HG03280 (cell line): ENCODE measurements around the gene SMAD7.

Experiments used
- ATAC-seq: cut with Tn5 transposase; IDR thresholded peaks from one replicate; pipeline ENCODE4 v1.9.1; 2021; ENCODE audit warnings: mild to moderate bottlenecking, moderate library complexity; ENCODE audit not compliant: unreplicated experiment

The SMAD7 gene

DNA sequence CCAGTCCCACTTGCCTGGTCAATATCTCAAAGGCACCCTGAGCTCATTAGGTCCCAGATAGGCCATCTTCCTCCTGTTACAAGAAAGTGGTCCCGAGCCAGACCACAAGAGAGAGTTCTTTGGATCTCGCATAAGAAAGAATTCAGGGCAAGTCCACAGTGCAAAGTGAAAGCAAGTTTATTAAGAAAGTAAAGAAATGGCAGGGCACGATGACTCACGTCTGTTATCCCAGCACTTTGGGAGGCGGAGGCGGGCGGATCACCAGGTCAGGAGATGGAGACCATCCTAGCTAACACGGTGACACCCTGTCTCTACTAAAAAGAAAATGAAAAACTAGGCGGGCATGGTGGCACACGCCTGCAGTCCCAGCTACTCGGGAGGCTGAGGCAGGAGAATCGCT, 10.8 kb upstream of the SMAD7 start:
- no peak for ATAC-seq

DNA sequence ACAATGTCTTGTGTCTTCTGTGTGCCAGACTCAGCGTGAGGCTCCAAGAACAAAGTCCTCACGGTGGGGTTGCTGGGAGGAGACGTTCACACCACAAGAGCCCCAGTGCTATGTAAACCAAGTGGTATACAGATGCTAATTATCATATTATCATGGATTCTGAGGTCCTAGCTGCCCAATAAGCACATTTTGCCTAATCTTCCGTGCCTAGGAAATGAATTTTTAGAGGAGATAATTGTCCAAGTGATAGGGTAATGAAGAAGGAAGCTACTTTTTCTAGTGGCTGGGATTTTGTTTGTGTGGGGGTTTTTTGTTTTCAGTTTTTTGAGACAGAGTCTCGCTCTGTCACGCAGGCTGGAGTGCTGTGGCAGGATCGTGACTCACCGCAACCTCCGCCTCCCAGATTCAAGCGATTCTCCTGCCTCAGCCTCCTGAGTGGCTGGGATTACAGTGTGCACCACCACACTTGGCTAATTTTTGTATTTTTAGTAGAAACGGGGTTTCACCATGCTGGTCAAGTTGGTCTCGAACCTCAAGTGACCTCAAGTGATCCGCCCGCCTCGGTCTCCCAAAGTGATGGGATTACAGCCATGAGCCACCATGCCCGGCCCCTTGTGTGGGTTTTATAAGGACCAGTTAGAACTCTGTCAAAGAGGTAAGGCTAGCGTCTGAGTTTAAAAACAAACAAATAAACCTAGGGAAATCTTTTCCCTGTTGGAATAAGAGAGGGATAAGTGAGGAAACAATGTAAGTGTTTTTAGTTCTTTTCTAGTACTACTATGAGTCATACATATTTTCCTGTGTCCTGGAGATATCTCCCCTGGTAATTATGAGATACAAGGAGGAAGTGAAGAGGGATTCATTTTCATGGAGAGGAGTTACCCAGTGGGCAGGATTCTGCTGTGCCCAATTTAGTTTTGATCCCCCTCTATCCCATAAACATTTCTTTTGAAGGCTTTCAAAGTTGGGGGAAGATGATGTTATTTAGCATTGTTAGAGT, 9.5 kb upstream of the SMAD7 start:
- ATAC-seq, result no peak

DNA sequence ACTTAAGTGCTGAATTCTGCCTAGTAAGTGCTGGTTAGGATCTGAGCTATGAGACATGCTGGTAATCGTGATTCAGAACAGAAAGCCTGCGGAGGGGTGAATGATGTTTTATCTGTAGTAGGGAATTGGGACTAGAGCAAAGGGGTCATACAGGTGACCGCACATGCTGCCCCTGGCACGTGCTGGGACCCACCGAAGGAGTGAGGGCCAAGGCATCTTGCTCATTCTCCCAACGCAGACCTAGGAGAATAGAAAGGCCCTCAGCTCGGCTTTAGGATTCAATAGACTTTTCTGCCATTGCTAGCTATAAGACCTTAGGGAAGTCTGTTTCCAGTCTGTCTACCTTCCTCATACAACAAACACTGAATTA, 8.8 kb upstream of the SMAD7 start:
- no peak for ATAC-seq

DNA sequence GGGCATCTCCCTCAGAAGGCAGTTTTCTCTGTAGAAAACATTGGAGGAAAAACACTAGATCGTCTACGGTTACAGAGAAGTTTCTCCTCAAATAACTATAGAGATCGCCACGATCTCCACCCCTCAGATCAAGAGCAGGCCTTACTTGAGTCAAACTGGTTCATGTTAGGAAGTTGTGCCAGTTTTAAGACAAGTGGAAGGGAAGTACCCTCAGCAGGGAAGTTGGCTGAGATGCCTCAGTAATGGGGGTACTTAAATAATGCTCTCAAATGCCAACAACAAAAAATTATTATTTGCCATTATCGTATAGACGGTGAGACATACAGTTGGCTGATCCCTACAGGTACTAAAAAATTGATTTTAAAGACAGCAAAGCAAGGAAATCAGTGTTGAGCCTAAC, 8.2 kb upstream of the SMAD7 start:
- ATAC-seq, result no peak

DNA sequence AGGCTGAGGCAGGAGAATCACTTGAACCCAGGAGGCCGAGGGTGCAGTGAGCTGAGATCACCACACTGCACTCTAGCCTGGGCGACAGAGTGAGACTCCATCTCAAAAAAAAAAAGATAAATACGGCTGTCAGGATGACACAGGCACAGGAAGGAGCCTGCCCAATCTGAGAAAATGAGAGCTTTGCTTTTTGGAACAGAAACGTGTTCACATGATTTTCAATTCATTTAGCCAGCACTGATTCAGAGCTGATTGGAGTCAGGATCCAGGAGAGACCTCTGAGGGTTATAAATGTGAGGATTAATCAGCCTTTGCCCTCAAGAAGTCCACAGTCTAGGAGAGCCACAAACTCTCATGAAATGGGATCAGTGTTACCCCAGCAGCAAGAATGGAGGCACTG, 6.9 kb upstream of the SMAD7 start:
- ATAC-seq, result no peak

DNA sequence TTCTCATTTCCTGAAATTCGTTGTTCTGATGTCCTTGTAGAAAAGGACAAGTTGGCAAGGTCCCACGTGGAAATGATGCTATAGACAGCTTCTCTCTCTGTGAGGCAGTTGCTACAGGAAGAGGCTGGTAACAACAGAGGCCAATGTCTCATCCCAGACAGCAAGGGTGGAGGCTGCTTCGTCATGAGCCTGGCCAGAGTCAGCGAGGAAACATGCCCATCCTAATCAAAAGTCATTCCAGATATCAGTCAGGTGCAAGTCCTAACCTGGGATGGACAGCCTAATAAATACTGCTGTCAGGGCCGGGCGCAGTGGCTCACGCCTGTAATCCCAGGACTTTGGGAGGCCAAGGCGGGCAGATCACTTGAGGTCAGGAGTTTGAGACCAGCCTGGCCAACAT, 6.4 kb upstream of the SMAD7 start:
- no peak for ATAC-seq

DNA sequence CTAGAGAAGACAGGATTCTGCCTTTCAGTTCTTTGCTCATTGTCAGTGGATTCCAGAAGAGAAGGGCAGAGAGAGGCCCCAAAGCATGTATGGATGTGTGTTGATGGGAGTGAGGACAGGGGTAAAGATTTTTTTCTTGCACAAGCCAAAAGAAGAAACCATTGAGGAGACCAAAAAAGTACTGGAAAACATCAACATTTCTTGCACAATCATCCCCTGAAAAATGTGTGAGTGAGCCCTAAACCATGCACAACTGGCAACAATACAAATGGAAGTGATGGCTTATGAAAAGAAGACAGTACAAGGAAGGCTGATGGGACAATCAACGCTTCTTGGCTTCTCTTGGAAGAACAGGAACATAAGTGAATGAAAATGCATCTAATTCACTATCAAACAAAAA, 5.6 kb upstream of the SMAD7 start:
- ATAC-seq, result no peak

DNA sequence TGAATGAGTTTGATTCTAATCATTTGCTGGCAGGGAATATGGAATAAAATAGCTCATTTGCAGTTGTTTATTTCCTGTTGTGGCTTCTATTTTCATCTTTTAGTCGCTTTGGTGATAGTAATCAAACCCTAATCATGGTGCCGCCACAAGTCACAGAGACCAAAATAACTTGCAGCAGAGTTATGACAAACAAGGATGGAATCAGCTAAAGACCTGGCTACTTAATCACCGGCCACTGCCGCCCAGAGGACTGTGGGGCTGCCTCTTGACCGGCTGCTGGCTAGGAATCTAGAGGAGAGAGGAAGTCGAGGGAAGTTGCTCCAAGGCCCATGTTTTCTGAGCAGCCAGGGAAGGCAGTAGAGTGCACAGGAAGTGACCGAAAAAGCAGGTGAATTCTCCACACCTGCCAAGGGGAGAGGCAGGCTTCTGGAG, 5.1 kb upstream of the SMAD7 start:
- ATAC-seq, result no peak

DNA sequence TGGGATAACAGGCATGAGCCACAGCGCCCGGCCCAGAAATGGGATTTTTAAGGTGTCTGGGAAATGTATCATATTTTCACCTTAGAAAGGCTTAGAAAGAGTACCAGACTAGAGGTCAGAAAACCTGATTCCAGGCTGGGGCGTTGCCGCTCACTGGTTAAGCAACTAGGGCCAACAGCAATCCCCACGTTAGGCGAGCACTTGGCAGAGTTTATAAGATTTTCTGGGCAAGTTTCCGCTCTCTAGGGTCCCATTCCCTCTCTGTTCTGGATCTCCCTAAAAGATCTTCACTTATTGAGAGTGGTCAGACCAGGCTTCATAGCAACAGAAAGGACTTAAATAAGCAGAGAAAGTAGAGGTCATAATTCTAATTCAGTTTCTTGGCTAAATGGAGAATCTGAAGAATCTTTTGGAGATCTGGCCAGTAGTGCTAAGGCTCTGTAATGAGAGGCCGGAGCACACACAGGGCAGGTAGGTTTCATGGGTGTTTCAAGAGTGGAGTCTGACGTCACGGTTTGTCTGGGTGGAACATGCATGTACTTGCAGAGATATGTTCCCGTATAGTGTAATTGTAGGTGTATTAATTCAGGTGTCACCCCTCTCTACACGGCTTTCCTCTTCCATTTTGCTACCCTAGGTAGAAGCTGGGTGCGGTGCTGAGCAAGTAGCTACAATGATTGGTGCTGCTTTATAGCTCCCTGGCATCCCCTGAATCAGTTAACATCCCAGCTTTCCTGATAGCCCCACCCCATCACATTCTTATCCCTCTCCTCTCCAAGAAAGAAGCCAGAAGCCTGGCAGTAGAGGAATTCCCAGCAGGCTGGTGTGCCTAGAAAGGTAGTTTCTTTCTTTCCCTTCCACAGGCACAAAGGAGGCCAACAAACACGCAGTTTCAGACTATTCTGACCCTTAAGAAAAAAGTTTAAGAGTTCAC, 4.4 kb upstream of the SMAD7 start:
- no peak for ATAC-seq

DNA sequence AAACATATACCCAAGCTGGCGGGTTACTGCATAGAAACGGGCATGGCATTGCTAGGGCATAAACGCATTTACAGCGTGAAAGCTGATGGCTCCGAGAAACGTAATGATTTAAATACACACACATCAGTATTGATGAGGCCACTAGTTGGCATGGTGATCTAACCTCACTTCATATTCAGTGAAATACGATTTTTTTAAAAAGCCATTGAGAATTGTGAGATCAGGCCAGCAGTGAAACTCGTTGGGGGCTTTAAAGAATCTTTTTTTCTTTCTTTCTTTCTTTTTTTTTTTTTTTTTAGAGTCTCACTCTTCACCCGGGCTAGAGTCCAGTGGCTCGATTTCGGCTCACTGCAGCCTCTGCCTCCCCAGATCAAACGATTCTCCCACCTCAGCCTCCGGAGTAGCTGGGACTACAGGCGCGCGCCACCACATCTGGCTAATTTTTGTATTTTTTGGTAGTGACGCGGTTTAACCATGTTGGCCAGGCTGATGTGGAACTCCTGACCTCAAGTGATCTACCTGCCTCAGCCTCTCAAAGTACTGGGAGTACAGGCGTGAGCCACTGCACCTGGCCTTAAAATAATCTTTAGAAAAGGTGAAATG, 2.4 kb upstream of the SMAD7 start:
- peak; percentile 0 for ATAC-seq

DNA sequence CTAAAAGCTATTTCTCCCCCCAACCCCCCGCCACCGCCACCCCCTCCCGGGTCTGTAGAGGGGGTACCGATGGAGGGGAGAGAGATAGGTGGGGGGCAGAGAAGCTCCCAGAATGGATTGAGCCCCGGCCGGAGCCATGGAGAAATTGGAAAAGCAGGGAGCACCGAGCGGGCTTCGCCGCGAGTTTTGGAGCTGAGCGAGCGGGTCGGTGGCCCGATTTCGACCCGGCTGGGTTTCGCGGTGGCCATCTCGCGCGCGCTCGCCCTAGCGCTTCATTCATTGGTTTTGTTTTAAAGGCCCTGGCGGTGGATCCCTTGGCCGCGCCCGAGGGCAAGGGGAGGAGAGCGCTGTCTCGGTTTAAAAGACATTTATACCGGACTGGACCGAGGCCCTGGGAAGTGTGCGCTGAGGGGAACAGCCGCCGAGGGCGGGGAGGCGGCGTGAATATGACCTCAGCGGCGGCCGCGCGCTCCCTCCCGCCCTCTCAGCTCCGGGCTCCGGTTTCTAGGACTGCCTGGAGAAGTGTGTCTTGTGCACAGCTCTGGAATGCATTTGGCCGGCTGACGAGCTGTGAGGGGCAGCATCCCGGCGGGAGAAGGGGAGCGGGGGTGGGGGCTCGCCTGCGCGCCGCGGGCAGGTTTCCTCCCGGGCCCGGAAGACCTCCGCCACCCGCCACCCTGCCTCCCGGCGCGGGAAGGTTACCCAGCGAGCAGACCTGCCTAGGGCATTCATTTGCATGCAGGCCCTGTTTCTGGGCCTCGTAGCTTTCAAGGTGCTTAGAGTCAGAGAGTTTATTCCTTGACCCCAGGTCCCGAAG, 1.7 kb upstream of the SMAD7 start:
- ATAC-seq, result peak; percentile 31

DNA sequence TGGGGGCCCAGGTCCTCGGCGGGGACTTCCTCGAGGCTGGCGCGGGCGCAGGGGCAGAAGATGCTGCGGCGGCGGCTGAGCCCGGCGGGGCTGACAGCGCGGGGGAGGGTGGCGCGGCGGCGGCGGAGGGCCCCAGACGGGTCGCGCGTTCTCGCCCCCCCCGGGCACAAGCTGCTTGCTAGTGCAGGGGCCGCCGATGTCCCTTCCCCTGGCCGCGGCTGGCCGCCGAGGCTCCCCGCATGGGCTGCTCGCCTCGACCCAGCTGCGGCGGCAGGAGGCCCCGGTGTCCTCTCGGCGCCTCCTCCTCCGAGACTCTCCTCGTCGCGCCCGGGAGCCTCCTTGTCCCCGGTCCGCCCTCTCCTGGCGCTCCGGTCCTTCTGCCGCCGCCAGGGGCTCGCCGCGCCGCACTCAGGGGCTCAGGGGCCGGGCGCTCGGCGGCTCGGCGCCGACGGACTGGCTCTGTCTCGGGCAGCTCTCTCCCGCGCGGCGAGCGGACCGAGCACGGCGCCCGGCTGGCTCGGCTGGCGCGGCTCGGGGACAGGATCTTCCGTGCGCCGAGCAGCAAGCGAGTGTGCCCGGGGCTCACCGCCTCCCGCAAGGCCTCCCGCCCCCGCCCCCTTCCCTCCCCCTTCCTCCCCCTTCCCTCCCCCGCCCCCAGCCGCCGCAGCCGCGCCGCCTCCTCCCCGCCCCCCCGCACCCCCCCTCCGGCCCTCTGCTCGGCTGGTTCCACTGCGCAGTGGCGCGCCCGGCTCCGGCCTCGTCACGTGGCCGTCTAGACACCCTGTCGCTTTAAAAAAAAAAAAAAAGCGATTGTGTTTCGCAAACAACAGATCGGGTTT, 902 bp upstream of the SMAD7 start:
- ATAC-seq, result peak; percentile 44

DNA sequence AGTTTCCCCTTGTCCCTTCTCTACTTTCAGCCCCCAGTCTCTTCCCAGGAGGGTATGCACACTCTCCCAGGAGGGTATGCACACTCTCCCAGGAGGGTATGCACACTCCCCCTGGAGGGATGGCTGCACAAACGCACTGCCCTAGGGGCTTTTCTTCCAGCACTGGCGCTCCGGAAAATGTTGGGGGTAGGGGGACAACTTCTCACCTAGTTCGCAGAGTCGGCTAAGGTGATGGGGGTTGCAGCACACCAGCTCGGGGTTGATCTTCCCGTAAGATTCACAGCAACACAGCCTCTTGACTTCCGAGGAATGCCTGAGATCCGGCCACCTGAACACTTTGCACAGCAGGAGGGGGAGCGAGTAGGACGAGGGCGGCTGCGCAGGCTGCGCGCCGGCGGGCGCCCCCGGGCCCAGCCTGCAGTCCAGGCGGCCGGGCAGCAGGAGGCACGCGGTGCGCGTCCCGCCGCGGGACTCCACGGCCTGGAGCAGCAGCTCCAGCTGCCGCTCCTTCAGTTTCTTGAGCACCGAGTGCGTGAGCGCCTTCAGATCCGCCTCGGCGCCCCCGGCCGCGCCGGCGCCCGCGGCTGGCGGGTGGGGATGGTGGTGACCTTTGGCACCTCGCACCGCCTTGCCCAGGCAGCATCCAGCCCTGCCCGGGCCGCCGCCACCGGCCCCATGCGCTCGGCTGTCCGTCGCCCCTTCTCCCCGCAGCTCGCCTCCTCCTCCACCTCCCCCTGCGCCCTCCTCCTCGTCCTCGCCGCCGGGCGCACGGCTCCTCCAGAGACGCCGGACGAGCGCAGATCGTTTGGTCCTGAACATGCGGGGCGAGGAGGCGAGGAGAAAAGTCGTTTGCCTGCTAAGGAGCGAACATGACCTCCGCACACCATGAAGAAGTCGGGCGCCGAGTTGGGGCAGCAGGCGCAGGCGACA, 894 bp downstream of the SMAD7 start:
- no peak for ATAC-seq

DNA sequence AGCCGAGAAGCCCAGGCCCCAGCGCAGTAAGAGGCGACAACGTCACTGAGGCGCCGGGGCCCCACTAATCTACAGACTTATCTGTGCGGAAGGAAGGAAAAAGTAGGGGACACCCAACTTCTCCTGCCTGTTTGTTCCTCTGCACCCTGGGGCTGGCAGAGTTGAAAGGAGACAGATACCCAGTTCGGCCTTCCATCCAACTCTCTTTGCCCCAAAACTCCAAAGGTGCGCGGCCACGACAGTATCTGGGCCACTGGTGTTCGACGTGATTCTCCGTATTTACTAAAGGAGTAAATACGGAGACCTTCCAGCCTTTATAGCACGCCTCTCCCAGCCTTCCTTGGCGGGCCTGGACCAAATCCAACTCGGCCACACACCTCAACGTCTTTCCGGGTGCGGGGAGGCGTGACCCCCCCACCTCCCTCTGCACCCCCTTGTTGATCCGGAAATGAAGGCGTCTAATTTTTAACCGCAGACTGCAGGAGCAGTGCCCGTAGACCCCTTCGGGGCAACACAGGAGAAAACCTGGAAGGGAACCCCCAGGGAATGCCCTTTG, 1.6 kb downstream of the SMAD7 start:
- no peak for ATAC-seq

DNA sequence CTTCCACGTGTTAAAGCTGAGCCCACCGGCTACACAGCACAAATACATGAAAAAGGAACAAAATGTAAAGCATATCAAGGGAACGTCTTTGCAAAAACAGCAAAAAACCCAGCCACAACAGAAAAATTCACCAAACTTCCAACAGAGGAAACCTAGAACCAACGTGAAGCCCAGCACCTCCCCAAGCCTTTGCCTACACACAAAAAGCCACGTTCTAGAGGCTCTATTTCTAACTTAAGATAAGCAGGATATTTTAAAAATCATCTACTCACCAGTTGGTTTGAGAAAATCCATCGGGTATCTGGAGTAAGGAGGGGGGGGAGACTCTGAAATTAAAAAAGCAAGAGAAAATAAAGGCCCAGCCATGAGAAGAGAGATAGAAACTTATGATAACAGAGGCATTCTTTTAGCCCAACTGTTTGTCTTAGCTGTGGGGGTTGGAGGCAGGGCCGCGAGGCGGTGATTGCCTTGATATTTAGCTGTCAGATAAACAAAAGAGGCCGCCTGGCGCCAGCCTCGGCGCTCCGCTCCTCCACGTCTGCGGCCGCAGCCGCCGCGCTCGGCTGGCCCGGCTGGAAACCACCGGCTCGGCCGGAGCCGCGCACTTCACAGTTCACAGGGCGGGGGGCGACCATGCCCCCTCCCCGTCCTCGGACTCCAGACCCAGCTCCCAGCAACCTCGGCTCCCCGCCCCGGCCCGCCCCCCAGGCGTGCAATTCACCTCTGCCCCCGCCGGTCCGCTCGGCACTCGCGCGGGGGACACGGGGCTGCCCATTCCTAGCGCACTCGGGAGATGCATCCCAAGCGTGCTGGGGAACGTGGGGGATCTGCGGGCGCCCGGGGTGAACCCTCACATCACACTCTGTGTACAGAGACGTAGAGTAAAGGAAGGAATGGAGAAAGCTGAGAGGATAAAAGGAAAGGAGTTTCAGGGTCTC, 2.4 kb downstream of the SMAD7 start:
- no peak for ATAC-seq

DNA sequence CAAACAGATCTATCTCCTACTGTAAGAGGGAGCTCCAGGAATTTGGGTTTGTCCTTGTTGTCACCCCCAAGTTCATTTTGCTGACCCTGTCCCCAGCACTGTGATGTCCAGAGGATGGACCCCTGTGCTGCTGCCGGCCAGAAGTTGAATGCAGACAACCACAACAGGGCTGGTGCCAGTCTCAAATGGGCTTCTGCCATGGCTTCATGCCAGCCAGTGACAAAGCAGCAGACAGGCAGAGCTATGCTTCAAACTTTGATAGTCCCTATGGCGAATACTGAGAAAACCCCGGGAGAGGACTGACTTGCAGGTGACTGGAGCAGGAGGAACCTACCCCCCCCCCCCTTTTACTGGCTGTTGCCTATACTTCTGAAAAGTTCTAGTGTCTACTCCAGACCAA, 3.2 kb downstream of the SMAD7 start:
- no peak for ATAC-seq

DNA sequence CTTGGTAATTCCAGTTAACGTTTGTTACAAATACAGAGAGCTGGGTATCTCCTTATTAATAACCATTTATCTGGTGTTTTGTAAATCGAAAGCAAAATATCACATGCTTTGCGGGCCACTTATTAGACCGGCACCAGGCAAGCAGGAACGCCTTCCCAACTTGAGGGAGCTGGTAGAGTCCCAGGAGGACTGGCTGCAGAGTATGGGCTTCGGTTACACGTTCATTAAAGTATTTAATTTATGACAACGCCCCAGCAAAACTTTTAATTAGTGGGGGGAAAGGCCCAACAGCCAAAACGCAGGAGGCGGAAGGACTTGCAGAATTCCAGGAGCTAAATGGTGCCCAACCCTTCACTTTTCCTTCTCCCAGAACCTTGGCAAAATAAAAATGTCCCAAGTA, 3.7 kb downstream of the SMAD7 start:
- no peak for ATAC-seq
